HG02885 (cell line): ENCODE measurements around the gene RPS5.
A peak's percentile ranks its signal among the peaks of the same experiment; 100 is the strongest.
"Not testable (repeated sequence)": the region's sequence is repeated elsewhere in the genome, so short reads cannot be mapped to it uniquely, and the experiment has no call there.

Experiments
- ATAC-seq: cut with Tn5 transposase; IDR thresholded peaks from one replicate; pipeline ENCODE4 v1.9.1; 2021; ENCODE audit warnings: mild to moderate bottlenecking; ENCODE audit not compliant: unreplicated experiment, poor library complexity

The RPS5 gene

GRCh38 chr19:58386576-58387337, at the start of gene RPS5:
RPS5 (plus strand) TSS chr19:58387269; CDS start chr19:58388138, 869 bp downstream.
- ATAC-seq = peak; percentile 89

GRCh38 chr19:58338336-58338735, 48.7 kb upstream of the RPS5 start:
- no peak for ATAC-seq

GRCh38 chr19:58338825-58339558, 48.1 kb upstream of the RPS5 start:
- no peak for ATAC-seq

GRCh38 chr19:58345558-58345957, 41.5 kb upstream of the RPS5 start:
- ATAC-seq = no peak

GRCh38 chr19:58346961-58347929, 39.8 kb upstream of the RPS5 start:
- peak; percentile 90 for ATAC-seq

GRCh38 chr19:58348080-58348479, 39.0 kb upstream of the RPS5 start:
- ATAC-seq = not testable (repeated sequence)

- ATAC-seq = no peak
These were observed 37.5 kb upstream of the RPS5 start for GRCh38 chr19:58349590-58349989.

GRCh38 chr19:58350001-58350861, 36.8 kb upstream of the RPS5 start:
- ATAC-seq = no peak

GRCh38 chr19:58350871-58351557, 36.1 kb upstream of the RPS5 start:
- no peak for ATAC-seq

GRCh38 chr19:58351558-58351878, 35.6 kb upstream of the RPS5 start:
- ATAC-seq = no peak

GRCh38 chr19:58351990-58352755, 34.9 kb upstream of the RPS5 start:
- ATAC-seq = no peak

- no peak for ATAC-seq
These were observed 34.1 kb upstream of the RPS5 start, which contains the start of gene A1BG for GRCh38 chr19:58352760-58353671. A1BG (minus strand) TSS chr19:58353492; CDS start chr19:58353437, 55 bp downstream.

GRCh38 chr19:58353717-58354477, 33.2 kb upstream of the RPS5 start:
- no peak for ATAC-seq

- ATAC-seq = no peak
These were observed 32.5 kb upstream of the RPS5 start for GRCh38 chr19:58354478-58355030.

- no peak for ATAC-seq
These were observed 31.8 kb upstream of the RPS5 start for GRCh38 chr19:58355215-58355796.
